ENCODE data around the gene TMEM200A.

DNA sequence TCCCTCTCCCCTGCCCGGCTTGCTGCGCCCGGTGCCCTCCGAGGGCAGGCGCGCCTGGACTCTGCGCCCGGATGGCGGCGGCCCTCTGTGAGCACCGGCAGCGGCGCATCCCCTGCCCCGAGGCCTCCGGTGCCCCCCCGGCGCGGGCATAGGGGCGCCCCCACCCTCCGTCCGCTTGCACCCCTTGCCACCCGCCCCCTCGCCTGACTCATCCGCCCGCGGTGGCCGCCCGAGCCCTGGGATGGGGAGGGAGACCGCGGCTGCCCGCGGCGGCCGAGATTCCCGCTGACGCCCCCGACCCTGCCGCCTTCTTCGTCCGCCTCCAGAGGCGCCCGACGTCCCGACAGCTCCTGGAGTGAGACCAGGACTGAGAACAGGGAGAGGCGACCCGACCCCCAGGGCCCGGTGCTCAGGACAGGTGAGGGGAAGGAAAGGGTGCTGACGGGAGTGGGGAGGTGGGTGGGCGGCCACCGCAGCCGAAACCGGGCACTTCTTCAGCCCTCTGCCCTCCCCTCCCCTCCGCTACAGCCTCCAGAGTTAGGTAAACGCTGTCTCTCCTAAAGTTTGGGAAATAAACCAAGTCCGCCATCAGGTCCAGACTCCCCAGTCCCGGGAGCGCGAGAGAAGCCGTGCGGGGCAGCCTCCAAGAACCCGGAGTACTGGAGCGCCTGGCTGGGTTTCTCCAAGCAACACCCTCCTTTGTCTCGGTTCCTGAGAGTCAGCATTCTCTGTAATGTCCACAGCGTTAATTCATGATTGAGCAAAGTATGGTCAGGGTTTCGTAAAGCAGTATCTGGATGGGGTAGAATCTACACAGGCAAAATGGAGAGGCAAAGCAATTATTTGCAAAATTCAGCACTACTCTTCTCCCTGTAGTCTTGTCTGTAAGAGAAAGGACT is 539 bp downstream of the TMEM200A start:
- TF ChIP-seq, protein P1, sequence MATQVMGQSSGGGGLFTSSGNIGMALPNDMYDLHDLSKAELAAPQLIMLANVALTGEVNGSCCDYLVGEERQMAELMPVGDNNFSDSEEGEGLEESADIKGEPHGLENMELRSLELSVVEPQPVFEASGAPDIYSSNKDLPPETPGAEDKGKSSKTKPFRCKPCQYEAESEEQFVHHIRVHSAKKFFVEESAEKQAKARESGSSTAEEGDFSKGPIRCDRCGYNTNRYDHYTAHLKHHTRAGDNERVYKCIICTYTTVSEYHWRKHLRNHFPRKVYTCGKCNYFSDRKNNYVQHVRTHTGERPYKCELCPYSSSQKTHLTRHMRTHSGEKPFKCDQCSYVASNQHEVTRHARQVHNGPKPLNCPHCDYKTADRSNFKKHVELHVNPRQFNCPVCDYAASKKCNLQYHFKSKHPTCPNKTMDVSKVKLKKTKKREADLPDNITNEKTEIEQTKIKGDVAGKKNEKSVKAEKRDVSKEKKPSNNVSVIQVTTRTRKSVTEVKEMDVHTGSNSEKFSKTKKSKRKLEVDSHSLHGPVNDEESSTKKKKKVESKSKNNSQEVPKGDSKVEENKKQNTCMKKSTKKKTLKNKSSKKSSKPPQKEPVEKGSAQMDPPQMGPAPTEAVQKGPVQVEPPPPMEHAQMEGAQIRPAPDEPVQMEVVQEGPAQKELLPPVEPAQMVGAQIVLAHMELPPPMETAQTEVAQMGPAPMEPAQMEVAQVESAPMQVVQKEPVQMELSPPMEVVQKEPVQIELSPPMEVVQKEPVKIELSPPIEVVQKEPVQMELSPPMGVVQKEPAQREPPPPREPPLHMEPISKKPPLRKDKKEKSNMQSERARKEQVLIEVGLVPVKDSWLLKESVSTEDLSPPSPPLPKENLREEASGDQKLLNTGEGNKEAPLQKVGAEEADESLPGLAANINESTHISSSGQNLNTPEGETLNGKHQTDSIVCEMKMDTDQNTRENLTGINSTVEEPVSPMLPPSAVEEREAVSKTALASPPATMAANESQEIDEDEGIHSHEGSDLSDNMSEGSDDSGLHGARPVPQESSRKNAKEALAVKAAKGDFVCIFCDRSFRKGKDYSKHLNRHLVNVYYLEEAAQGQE (IDR thresholded peaks at IDR 0.05; ENCODE audit: low read depth, low read length) = no peak
- TF ChIP-seq EP300 (IDR thresholded peaks at IDR 0.05; ENCODE audit: borderline replicate concordance in 1 of 2, low read depth in 1 of 2, low read length in 1 of 2) (0 out of 4 replicates have a peak, but pooled peaks of 1 of the 2 experiments have one; percentile 10), POLR2AphosphoS5 (IDR thresholded peaks at IDR 0.05; ENCODE audit: low read depth, low read length) (no peak), TEAD4 (IDR thresholded peaks at IDR 0.05; ENCODE audit: borderline replicate concordance, insufficient read depth) (no peak), RXRA (IDR thresholded peaks at IDR 0.05; ENCODE audit: borderline replicate concordance, low read depth) (no peak), SIN3A (IDR thresholded peaks at IDR 0.05; ENCODE audit: borderline replicate concordance, low read depth, low read length) (no peak)
- TF ChIP-seq, protein P2, sequence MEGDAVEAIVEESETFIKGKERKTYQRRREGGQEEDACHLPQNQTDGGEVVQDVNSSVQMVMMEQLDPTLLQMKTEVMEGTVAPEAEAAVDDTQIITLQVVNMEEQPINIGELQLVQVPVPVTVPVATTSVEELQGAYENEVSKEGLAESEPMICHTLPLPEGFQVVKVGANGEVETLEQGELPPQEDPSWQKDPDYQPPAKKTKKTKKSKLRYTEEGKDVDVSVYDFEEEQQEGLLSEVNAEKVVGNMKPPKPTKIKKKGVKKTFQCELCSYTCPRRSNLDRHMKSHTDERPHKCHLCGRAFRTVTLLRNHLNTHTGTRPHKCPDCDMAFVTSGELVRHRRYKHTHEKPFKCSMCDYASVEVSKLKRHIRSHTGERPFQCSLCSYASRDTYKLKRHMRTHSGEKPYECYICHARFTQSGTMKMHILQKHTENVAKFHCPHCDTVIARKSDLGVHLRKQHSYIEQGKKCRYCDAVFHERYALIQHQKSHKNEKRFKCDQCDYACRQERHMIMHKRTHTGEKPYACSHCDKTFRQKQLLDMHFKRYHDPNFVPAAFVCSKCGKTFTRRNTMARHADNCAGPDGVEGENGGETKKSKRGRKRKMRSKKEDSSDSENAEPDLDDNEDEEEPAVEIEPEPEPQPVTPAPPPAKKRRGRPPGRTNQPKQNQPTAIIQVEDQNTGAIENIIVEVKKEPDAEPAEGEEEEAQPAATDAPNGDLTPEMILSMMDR (IDR thresholded peaks at IDR 0.05) = peak; percentile 30
- TF ChIP-seq, protein P3, sequence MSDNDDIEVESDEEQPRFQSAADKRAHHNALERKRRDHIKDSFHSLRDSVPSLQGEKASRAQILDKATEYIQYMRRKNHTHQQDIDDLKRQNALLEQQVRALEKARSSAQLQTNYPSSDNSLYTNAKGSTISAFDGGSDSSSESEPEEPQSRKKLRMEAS (IDR thresholded peaks at IDR 0.05; ENCODE audit: low read depth) = no peak; the same call in 1 of the 2 replicates
- TF ChIP-seq, protein P4, sequence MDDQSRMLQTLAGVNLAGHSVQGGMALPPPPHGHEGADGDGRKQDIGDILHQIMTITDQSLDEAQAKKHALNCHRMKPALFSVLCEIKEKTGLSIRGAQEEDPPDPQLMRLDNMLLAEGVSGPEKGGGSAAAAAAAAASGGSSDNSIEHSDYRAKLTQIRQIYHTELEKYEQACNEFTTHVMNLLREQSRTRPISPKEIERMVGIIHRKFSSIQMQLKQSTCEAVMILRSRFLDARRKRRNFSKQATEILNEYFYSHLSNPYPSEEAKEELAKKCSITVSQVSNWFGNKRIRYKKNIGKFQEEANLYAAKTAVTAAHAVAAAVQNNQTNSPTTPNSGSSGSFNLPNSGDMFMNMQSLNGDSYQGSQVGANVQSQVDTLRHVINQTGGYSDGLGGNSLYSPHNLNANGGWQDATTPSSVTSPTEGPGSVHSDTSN (IDR thresholded peaks at IDR 0.05) = no peak
- TF ChIP-seq, protein P5, sequence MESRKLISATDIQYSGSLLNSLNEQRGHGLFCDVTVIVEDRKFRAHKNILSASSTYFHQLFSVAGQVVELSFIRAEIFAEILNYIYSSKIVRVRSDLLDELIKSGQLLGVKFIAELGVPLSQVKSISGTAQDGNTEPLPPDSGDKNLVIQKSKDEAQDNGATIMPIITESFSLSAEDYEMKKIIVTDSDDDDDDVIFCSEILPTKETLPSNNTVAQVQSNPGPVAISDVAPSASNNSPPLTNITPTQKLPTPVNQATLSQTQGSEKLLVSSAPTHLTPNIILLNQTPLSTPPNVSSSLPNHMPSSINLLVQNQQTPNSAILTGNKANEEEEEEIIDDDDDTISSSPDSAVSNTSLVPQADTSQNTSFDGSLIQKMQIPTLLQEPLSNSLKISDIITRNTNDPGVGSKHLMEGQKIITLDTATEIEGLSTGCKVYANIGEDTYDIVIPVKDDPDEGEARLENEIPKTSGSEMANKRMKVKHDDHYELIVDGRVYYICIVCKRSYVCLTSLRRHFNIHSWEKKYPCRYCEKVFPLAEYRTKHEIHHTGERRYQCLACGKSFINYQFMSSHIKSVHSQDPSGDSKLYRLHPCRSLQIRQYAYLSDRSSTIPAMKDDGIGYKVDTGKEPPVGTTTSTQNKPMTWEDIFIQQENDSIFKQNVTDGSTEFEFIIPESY (IDR thresholded peaks at IDR 0.05; ENCODE audit: borderline replicate concordance, low read depth) = no peak
- TF ChIP-seq, protein P6, sequence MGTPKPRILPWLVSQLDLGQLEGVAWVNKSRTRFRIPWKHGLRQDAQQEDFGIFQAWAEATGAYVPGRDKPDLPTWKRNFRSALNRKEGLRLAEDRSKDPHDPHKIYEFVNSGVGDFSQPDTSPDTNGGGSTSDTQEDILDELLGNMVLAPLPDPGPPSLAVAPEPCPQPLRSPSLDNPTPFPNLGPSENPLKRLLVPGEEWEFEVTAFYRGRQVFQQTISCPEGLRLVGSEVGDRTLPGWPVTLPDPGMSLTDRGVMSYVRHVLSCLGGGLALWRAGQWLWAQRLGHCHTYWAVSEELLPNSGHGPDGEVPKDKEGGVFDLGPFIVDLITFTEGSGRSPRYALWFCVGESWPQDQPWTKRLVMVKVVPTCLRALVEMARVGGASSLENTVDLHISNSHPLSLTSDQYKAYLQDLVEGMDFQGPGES (IDR thresholded peaks at IDR 0.05; ENCODE audit: low read depth, low read length) = no peak
- TF ChIP-seq, protein P7, sequence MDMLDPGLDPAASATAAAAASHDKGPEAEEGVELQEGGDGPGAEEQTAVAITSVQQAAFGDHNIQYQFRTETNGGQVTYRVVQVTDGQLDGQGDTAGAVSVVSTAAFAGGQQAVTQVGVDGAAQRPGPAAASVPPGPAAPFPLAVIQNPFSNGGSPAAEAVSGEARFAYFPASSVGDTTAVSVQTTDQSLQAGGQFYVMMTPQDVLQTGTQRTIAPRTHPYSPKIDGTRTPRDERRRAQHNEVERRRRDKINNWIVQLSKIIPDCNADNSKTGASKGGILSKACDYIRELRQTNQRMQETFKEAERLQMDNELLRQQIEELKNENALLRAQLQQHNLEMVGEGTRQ (IDR thresholded peaks at IDR 0.05; ENCODE audit: borderline replicate concordance, low read depth, low read length) = no peak
